Ectodermal cell (in vitro differentiated cells): Measurements from ENCODE around the gene C12orf42.

Experiments
- H3K27ac ChIP-seq: 2 replicates; pipeline ENCODE4 v1.7.0; 2013; ENCODE audit warnings: mild to moderate bottlenecking, low read depth, low read length; ENCODE audit not compliant: insufficient read depth, poor library complexity, severe bottlenecking
- H3K27me3 ChIP-seq: 2 replicates; pipeline ENCODE4 v1.7.0; 2013; ENCODE audit warnings: mild to moderate bottlenecking, low read length; ENCODE audit not compliant: insufficient read depth, control insufficient read depth, poor library complexity, severe bottlenecking
- H3K36me3 ChIP-seq: one replicate; pipeline ENCODE4 v1.7.0; 2013; ENCODE audit warnings: low read length; ENCODE audit not compliant: control insufficient read depth, insufficient read depth
- H3K4me1 ChIP-seq: one replicate; pipeline ENCODE4 v1.7.0; 2013; ENCODE audit warnings: low read length; ENCODE audit not compliant: control insufficient read depth, insufficient read depth
- H3K4me3 ChIP-seq: 2 replicates; pipeline ENCODE4 v1.7.0; 2013; ENCODE audit warnings: low read depth, low read length, control low read depth; ENCODE audit not compliant: insufficient read depth
- H3K9me3 ChIP-seq: 2 replicates; pipeline ENCODE4 v1.7.0; 2013; ENCODE audit warnings: mild to moderate bottlenecking, low read length, moderate library complexity; ENCODE audit not compliant: control insufficient read depth
- WGBS, 2 experiments: methylation state at CpG; one replicate each; pipeline ENCODE4 v1.1.7; 2013; ENCODE audit warnings: missing lambda C conversion rate in 2 of 2; 5-methylcytosine and 5-hydroxymethylcytosine counted together

The C12orf42 gene

GRCh38 chr12:103318566-103318965, 177.2 kb downstream of the C12orf42 start:
- H3K9me3 ChIP-seq, result no peaks in the 10 kb centered on the region
- H3K36me3 ChIP-seq, result no peaks in the 10 kb centered on the region
- H3K27ac ChIP-seq, result no peak overlapping the region
- H3K27me3 ChIP-seq, result no peaks in the 10 kb centered on the region
- H3K4me3 ChIP-seq, result no peak overlapping the region
- H3K4me1 ChIP-seq, result no peaks in the 10 kb centered on the region
- 57 to 59% methylated on average over 1 to 2 of the region's 2 CpGs for WGBS, 2 experiments

- Histone ChIP-seq H3K9me3 (no peaks in the 10 kb centered on the region), H3K4me1 (no peaks in the 10 kb centered on the region), H3K36me3 (no peaks in the 10 kb centered on the region), H3K27me3 (no peaks in the 10 kb centered on the region), H3K27ac (no peak overlapping the region), H3K4me3 (no peak overlapping the region)
- WGBS, 2 experiments, result 91 to 93% methylated on average over 1 of the region's 1 CpG
These were observed 178.5 kb downstream of the C12orf42 start for GRCh38 chr12:103317220-103317619.

GRCh38 chr12:103314786-103315185, 181.0 kb downstream of the C12orf42 start:
- Histone ChIP-seq H3K4me1 (no peaks in the 10 kb centered on the region), H3K36me3 (no peaks in the 10 kb centered on the region), H3K27ac (no peak overlapping the region), H3K27me3 (no peaks in the 10 kb centered on the region), H3K9me3 (no peaks in the 10 kb centered on the region), H3K4me3 (no peak overlapping the region)
- 79 to 92% methylated on average over 1 to 2 of the region's 2 CpGs for WGBS, 2 experiments

- Histone ChIP-seq H3K27ac (no peak overlapping the region), H3K36me3 (no peaks in the 10 kb centered on the region), H3K27me3 (no peaks in the 10 kb centered on the region), H3K9me3 (no peaks in the 10 kb centered on the region), H3K4me1 (no peaks in the 10 kb centered on the region), H3K4me3 (no peak overlapping the region)
- 95 to 97% methylated on average over 1 of the region's 1 CpG for WGBS, 2 experiments
These were observed 181.9 kb downstream of the C12orf42 start for GRCh38 chr12:103313894-103314293.

- Histone ChIP-seq H3K27ac (no peak overlapping the region), H3K4me1 (no peaks in the 10 kb centered on the region)
- 93 to 97% methylated on average over 3 of the region's 3 CpGs for WGBS, 2 experiments
These were observed 182.9 kb downstream of the C12orf42 start for GRCh38 chr12:103312742-103313354.

GRCh38 chr12:103310546-103311270, 185.1 kb downstream of the C12orf42 start:
- no peaks in the 10 kb centered on the region for H3K4me1 ChIP-seq
- no peaks in the 10 kb centered on the region for H3K9me3 ChIP-seq
- WGBS, 2 experiments, result 91 to 94% methylated on average over 5 of the region's 5 CpGs
- H3K27me3 ChIP-seq, result no peaks in the 10 kb centered on the region
- no peak overlapping the region for H3K4me3 ChIP-seq
- H3K27ac ChIP-seq, result no peak overlapping the region
- no peaks in the 10 kb centered on the region for H3K36me3 ChIP-seq

More at GRCh38 chr12:103312742-103313354, 182.9 kb downstream of the C12orf42 start:
- no peak overlapping the region for H3K4me3 ChIP-seq
- H3K36me3 ChIP-seq, result no peaks in the 10 kb centered on the region
- H3K9me3 ChIP-seq, result no peaks in the 10 kb centered on the region
- H3K27me3 ChIP-seq, result no peaks in the 10 kb centered on the region

GRCh38 chr12:103308396-103308795, 187.4 kb downstream of the C12orf42 start:
- Histone ChIP-seq H3K4me1 (no peaks in the 10 kb centered on the region), H3K36me3 (no peaks in the 10 kb centered on the region), H3K27me3 (no peaks in the 10 kb centered on the region), H3K4me3 (no peak overlapping the region), H3K9me3 (no peaks in the 10 kb centered on the region), H3K27ac (no peak overlapping the region)
- 97 to 98% methylated on average over 1 of the region's 1 CpG for WGBS, 2 experiments

- Histone ChIP-seq H3K9me3 (no peaks in the 10 kb centered on the region), H3K27ac (no peak overlapping the region), H3K4me1 (peaks cover 6% of the 10 kb centered on the region), H3K27me3 (no peaks in the 10 kb centered on the region), H3K36me3 (no peaks in the 10 kb centered on the region), H3K4me3 (no peak overlapping the region)
- 91 to 98% methylated on average over 2 of the region's 2 CpGs for WGBS, 2 experiments
These were observed 192.3 kb downstream of the C12orf42 start for GRCh38 chr12:103303484-103303883.

- Histone ChIP-seq H3K4me1 (peaks cover 6% of the 10 kb centered on the region), H3K27ac (no peak overlapping the region), H3K9me3 (no peaks in the 10 kb centered on the region), H3K36me3 (no peaks in the 10 kb centered on the region), H3K27me3 (no peaks in the 10 kb centered on the region), H3K4me3 (peak overlapping the region; percentile 12)
- WGBS, 2 experiments, result 15 to 17% methylated on average over 43 of the region's 43 CpGs
These were observed 193.9 kb downstream of the C12orf42 start for GRCh38 chr12:103301642-103302591.

- Histone ChIP-seq H3K27me3 (no peaks in the 10 kb centered on the region), H3K9me3 (peaks cover 4% of the 10 kb centered on the region), H3K36me3 (no peaks in the 10 kb centered on the region), H3K4me3 (no peak overlapping the region), H3K27ac (no peak overlapping the region), H3K4me1 (no peaks in the 10 kb centered on the region)
- WGBS, 2 experiments, result 88% methylated on average over 3 of the region's 3 CpGs
These were observed 207.8 kb downstream of the C12orf42 start for GRCh38 chr12:103288016-103288415.
